Loucy (cell line): ENCODE results near the gene PRKAR2B.

Source experiments
- H2AFZ ChIP-seq: fragments of 200-600 bp; sonication (generic); 2 replicates; pipeline ENCODE4 v1.6.0; 2016; ENCODE audit warnings: antibody characterized with exemption, mild to moderate bottlenecking, low read length, moderate library complexity
- H3F3A ChIP-seq: fragments of 200-600 bp; 2 replicates; pipeline ENCODE4 v1.6.0; 2016; ENCODE audit warnings: antibody characterized with exemption, low read depth, mild to moderate bottlenecking
- H3K27me3 ChIP-seq: fragments of 200-600 bp; sonication (generic); 2 replicates; pipeline ENCODE4 v1.6.1; 2014; ENCODE audit warnings: low read length, mild to moderate bottlenecking; ENCODE audit not compliant: insufficient read depth, poor library complexity, severe bottlenecking
- H3K36me3 ChIP-seq: fragments of 200-600 bp; sonication (generic); 2 replicates; pipeline ENCODE4 v1.6.1; 2016; ENCODE audit warnings: low read length; ENCODE audit not compliant: insufficient read depth
- H3K4me1 ChIP-seq: fragments of 200-600 bp; sonication (generic); 2 replicates; pipeline ENCODE4 v1.5.1; 2014; ENCODE audit warnings: low read length, mild to moderate bottlenecking; ENCODE audit not compliant: insufficient read depth, poor library complexity, severe bottlenecking
- H3K4me2 ChIP-seq: fragments of 200-600 bp; sonication (generic); 2 replicates; pipeline ENCODE4 v1.6.0; 2014; ENCODE audit warnings: antibody characterized with exemption, low read length, low read depth, mild to moderate bottlenecking; ENCODE audit not compliant: poor library complexity, severe bottlenecking
- H3K4me3 ChIP-seq: fragments of 200-600 bp; sonication (generic); 2 replicates; pipeline ENCODE4 v1.5.1; 2014; ENCODE audit warnings: low read length, mild to moderate bottlenecking, mixed read lengths; ENCODE audit not compliant: poor library complexity, severe bottlenecking
- H3K79me2 ChIP-seq: fragments of 200-600 bp; sonication (generic); 2 replicates; pipeline ENCODE4 v1.6.1; 2014; ENCODE audit warnings: low read length; ENCODE audit not compliant: insufficient read depth
- H3K9ac ChIP-seq: fragments of 200-600 bp; sonication (generic); 2 replicates; pipeline ENCODE4 v1.6.0; 2014; ENCODE audit warnings: mild to moderate bottlenecking, low read depth, low read length, moderate library complexity; ENCODE audit not compliant: poor library complexity, severe bottlenecking
- H3K9me2 ChIP-seq: fragments of 200-600 bp; sonication (generic); replicated peaks from 2 replicates; pipeline ENCODE4 v1.6.1; 2016; ENCODE audit warnings: low read depth, low read length, mixed read lengths
- H3K9me3 ChIP-seq: fragments of 200-600 bp; sonication (generic); 2 replicates; pipeline ENCODE4 v1.6.1; 2014; ENCODE audit warnings: mild to moderate bottlenecking, antibody characterized with exemption, low read length, low read depth; ENCODE audit not compliant: insufficient read depth
- H4K20me1 ChIP-seq: fragments of 200-600 bp; sonication (generic); 2 replicates; pipeline ENCODE4 v1.6.0; 2014; ENCODE audit warnings: antibody characterized with exemption, low read length, mild to moderate bottlenecking; ENCODE audit not compliant: insufficient read depth, poor library complexity, severe bottlenecking
- EZH2phosphoT487 ChIP-seq: fragments of 200-600 bp; IDR thresholded peaks from 2 replicates; pipeline ENCODE4 v1.6.1; 2018; ENCODE audit warnings: antibody characterized with exemption, mild to moderate bottlenecking, moderate library complexity, borderline replicate concordance
- TF ChIP-seq, protein P1 (sequence below): fragments of 200-600 bp; sonication (generic); conservative IDR thresholded peaks from 2 replicates; pipeline ENCODE4 v1.5.1; 2014; ENCODE audit warnings: mild to moderate bottlenecking, antibody characterized with exemption, low read length

PRKAR2B gene

DNA sequence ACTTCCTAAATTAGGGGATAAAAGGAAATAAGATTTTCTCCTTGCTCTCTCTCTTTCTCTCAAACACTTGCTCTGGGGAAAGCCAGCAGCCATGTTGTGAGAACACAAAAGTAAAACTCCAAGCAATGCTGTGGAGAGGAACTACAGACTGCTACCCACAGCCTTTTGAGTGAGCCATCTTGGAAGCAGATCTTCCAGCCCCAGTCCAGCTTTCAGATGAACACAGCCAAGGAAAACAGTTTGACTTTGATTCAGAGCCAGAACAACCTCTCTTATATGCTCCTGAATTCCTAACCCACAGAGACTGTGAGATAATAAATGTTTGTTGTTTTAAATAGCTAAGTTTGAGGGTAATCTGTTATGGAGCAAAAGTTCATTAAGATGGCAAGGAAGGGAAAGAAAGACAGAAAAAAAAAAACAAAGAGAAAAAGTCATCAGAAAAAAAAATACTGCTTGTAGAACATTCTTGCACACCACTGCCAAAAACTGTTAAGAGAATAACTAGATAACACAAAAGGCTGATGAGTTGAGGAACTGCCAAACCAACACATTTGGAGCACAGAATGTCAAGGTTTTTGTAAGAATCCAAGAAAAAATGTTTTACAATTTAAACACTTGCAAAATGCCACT is 20.9 kb upstream of the PRKAR2B start:
- H3K9me2 ChIP-seq = no peaks in the 10 kb centered on the region
- no peaks in the 10 kb centered on the region for H3K79me2 ChIP-seq
- no peaks in the 10 kb centered on the region for H3F3A ChIP-seq
- H3K9ac ChIP-seq = no peak overlapping the region
- H4K20me1 ChIP-seq = no peaks in the 10 kb centered on the region
- no peak overlapping the region for H3K4me2 ChIP-seq
- H3K9me3 ChIP-seq = 0 out of 2 replicates have a peak, but pooled peaks cover 4% of the 10 kb centered on the region
- H3K27me3 ChIP-seq = no peaks in the 10 kb centered on the region
- no peak overlapping the region for H3K4me3 ChIP-seq
- TF ChIP-seq, protein P1, sequence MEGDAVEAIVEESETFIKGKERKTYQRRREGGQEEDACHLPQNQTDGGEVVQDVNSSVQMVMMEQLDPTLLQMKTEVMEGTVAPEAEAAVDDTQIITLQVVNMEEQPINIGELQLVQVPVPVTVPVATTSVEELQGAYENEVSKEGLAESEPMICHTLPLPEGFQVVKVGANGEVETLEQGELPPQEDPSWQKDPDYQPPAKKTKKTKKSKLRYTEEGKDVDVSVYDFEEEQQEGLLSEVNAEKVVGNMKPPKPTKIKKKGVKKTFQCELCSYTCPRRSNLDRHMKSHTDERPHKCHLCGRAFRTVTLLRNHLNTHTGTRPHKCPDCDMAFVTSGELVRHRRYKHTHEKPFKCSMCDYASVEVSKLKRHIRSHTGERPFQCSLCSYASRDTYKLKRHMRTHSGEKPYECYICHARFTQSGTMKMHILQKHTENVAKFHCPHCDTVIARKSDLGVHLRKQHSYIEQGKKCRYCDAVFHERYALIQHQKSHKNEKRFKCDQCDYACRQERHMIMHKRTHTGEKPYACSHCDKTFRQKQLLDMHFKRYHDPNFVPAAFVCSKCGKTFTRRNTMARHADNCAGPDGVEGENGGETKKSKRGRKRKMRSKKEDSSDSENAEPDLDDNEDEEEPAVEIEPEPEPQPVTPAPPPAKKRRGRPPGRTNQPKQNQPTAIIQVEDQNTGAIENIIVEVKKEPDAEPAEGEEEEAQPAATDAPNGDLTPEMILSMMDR = no peak
- TF ChIP-seq EZH2phosphoT487 = no peak
- H3K4me1 ChIP-seq = peaks cover 24% of the 10 kb centered on the region
- H3K36me3 ChIP-seq = no peaks in the 10 kb centered on the region
- H2AFZ ChIP-seq = no peak overlapping the region

DNA sequence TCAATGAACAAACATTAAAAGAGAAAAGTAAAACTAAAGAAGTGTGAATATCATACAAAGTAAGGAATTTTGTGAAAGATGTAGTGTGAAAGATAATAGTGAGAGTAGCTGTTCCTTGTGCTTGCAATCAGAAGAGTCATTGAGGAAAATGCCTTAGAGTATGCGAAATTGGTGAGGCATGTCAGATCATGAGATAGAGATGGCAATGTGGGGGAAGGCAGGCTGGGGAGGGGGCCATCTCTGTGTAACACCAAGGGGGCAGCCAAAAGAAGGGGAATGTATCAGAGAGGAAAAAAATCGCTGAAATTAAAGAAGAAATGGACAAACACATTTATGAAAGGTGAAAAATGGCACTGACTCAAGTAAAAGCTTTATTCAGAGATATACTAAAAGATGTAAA is 19.6 kb upstream of the PRKAR2B start:
- H3K9me2 ChIP-seq = no peaks in the 10 kb centered on the region
- no peak for TF ChIP-seq EZH2phosphoT487
- TF ChIP-seq, protein P1 = no peak
- no peaks in the 10 kb centered on the region for H3F3A ChIP-seq
- H4K20me1 ChIP-seq = no peaks in the 10 kb centered on the region
- peaks cover 24% of the 10 kb centered on the region for H3K4me1 ChIP-seq
- H3K79me2 ChIP-seq = no peaks in the 10 kb centered on the region
- H3K27me3 ChIP-seq = no peaks in the 10 kb centered on the region
- 0 out of 2 replicates have a peak overlapping the region, but pooled peaks have one; percentile 3 for H2AFZ ChIP-seq
- H3K9ac ChIP-seq = no peak overlapping the region
- peak overlapping the region; percentile 49 for H3K4me2 ChIP-seq
- H3K4me3 ChIP-seq = no peak overlapping the region
- no peaks in the 10 kb centered on the region for H3K36me3 ChIP-seq
- H3K9me3 ChIP-seq = 0 out of 2 replicates have a peak, but pooled peaks cover 4% of the 10 kb centered on the region

GRCh38 chr7:107025449-107026103 is 18.9 kb upstream of the PRKAR2B start:
- Histone ChIP-seq H3K4me3 (no peak overlapping the region), H3F3A (no peaks in the 10 kb centered on the region), H3K9ac (no peak overlapping the region), H3K9me3 (0 out of 2 replicates have a peak, but pooled peaks cover 4% of the 10 kb centered on the region), H3K4me2 (no peak overlapping the region), H3K27me3 (no peaks in the 10 kb centered on the region), H4K20me1 (no peaks in the 10 kb centered on the region), H3K4me1 (peaks cover 24% of the 10 kb centered on the region), H2AFZ (no peak overlapping the region), H3K9me2 (no peaks in the 10 kb centered on the region), H3K79me2 (no peaks in the 10 kb centered on the region), H3K36me3 (no peaks in the 10 kb centered on the region)
- TF ChIP-seq EZH2phosphoT487 = no peak
- TF ChIP-seq, protein P1 = no peak
